GM21576 (cell line): ENCODE results near the gene ZG16.
A peak's percentile ranks its signal among the peaks of the same experiment; 100 is the strongest.
"Not testable (repeated sequence)": the region's sequence is repeated elsewhere in the genome, so short reads cannot be mapped to it uniquely, and the experiment has no call there.

Source experiments
- ATAC-seq: cut with Tn5 transposase; IDR thresholded peaks from one replicate; pipeline ENCODE4 v1.9.1; 2021; ENCODE audit warnings: mild to moderate bottlenecking, moderate library complexity; ENCODE audit not compliant: unreplicated experiment

ZG16 gene

DNA sequence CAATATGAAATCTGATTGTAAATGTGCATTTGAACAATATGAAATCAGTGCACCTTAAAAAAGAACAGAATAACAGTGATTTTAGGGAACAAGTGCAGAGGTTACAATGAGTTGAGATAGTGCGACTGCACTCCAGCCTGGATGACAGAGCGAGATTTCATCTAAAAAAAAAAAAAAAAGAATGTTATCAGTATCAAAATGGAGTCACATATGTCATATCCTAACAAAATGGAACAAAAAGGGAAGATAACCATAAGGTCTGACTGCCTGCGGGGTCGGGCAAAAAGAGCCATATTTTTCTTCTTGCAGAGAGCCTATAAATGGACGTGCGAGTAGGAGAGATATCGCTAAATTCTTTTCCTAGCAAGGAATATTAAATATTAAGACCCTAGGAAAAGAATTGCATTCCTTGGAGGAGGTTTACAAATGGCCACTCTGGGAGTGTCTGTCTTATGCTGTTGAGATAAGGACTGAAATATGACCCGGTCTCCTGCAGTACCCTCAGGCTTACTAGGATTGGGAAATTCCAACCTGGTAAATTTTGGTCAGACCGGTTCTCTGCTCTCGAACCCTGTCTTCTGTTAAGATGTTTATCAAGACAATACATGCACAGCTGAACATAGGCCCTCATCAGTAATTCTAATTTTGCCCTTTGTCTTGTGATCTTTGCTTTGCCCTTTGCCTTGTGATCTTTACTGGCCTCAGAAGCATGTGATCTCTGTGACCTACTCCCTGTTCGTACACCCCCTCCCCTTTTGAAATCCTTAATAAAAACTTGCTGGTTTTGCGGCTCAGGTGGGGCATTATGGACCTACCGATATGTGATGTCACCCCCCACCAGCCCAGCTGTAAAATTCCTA, 5.3 kb downstream of the ZG16 start:
- not testable (repeated sequence) for ATAC-seq

DNA sequence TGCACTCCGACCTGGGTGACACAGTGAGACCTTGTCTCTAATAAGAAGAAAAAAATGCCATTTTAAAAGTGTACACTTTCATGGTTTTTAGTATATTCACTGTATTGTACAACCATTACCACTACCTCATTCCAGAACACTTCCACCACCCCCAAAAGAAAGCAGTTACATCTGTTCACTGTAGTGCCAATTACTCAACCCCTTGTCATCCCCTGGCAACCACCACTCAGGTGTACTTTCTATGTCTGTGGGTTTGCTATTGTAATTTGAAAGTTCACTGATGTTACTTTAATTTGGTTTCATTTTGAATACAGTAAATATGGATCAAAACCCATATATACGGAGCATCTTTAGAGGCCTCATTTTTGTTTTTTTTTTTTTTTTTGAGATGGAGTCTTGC, 6.1 kb downstream of the ZG16 start:
- no peak for ATAC-seq

- ATAC-seq, result no peak
These were observed 6.9 kb downstream of the ZG16 start for GRCh38 chr16:29784901-29785500.

- not testable (repeated sequence) for ATAC-seq
These were observed 9.1 kb downstream of the ZG16 start for GRCh38 chr16:29787155-29787554.

DNA sequence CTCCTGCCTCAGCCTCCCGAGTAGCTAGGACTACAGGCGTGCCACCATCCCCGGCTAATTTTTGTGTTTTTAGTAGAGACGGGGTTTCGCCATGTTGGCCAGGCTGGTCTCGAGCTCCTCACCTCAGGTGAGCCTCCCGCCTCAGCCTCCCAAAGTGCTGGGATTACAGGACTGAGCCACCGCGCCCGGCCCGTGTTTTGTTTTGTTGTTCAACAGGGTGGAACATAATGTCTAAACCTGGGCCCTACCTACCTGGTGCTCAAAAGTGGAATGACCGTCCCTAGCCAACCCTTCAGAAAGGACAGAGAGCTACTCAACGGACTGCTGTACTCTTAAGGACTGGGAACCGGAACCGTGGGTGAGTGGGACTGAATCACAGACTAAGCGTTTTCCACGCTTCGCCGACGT, 11.7 kb downstream of the ZG16 start:
- ATAC-seq, result no peak

DNA sequence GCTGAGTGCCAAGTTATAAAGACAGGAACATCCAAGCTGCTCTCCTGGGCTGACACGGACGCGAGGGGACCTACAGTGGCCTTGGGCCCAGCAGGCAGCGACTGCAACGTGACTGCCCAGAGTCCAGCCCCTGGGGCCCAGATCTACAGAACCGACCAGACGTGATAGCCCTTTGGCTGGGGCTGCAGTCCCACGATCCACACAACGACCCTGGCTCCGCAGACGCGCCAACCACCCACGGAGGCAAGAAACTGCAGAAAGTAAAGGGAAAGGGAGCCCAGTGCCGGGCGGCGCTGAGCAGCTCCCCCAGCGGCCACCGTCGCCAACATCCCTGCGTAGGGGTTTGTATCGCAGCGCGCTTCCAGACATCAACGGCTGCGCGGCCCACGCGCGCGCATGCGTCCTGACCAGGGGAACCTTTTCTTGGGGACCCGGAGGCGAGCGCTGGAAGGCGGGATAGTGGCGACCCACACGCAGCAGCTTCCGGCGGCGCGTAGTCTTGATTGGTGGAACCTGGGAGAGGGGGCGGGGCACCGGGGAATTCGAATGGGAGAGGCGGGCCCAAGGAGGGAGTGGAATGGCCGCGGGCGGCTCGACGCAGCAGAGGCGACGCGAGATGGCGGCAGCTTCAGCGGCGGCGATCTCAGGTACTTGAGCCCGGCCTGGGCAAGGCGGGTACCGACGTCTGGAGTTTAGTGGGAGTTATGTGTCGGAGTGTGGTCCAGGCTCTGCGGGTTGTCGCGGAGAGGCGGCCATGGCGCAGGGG, 12.3 kb downstream of the ZG16 start, which contains the start of gene KIF22:
TSS of gene KIF22 (plus strand) at position 569 of the 766 bp plus-strand sequence. CDS start at position 578, 9 bp downstream.
- peak; percentile 87 for ATAC-seq

GRCh38 chr16:29790949-29791844, 13.1 kb downstream of the ZG16 start:
- ATAC-seq, result no peak

- ATAC-seq, result no peak
These were observed 14.1 kb downstream of the ZG16 start for GRCh38 chr16:29791845-29792807.

DNA sequence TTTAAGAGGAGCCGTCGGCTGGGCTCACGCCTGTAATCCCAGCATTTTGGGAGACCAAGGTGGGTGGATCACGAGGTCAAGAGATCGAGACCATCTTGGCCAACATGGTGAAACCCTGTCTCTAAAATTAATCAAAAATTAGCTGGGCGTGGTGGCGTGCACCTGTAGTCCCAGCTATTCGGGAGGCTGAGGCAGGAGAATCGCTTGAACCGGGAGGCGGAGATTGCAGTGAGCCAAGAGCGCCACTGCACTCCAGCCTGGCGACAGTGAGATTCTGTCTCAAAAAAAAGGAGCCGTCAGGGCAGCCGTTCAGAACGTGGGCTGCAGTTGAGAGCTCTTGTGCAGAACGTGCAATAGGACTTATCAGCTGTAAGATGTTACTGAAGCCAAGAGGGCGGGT, 15.1 kb downstream of the ZG16 start:
- not testable (repeated sequence) for ATAC-seq

- no peak for ATAC-seq
These were observed 16.2 kb downstream of the ZG16 start for GRCh38 chr16:29794231-29794710.

DNA sequence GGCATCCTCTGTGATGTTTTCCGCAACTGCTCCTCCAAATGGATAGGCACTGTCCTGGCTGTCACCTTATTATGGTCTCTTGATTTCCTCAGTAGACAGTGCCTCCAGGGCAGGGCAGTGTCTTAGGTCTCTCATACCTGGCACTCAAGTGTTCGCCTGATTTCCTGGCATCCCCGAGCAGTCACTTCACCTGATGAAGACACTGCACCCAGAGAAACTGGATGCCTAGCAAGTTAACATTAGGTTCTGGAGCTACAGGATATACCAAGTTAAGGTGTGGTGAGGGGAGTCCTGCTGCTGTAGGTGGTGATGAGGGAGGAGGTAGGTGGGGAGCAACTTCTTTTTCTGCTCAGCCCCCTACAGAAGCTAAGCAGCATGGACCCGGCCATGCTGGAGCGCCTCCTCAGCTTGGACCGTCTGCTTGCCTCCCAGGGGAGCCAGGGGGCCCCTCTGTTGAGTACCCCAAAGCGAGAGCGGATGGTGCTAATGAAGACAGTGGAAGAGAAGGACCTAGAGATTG, 24.4 kb downstream of the ZG16 start:
- no peak for ATAC-seq

- ATAC-seq, result no peak
These were observed 26.0 kb downstream of the ZG16 start for GRCh38 chr16:29804020-29804419.

GRCh38 chr16:29804455-29805231, 26.6 kb downstream of the ZG16 start:
- no peak for ATAC-seq

DNA sequence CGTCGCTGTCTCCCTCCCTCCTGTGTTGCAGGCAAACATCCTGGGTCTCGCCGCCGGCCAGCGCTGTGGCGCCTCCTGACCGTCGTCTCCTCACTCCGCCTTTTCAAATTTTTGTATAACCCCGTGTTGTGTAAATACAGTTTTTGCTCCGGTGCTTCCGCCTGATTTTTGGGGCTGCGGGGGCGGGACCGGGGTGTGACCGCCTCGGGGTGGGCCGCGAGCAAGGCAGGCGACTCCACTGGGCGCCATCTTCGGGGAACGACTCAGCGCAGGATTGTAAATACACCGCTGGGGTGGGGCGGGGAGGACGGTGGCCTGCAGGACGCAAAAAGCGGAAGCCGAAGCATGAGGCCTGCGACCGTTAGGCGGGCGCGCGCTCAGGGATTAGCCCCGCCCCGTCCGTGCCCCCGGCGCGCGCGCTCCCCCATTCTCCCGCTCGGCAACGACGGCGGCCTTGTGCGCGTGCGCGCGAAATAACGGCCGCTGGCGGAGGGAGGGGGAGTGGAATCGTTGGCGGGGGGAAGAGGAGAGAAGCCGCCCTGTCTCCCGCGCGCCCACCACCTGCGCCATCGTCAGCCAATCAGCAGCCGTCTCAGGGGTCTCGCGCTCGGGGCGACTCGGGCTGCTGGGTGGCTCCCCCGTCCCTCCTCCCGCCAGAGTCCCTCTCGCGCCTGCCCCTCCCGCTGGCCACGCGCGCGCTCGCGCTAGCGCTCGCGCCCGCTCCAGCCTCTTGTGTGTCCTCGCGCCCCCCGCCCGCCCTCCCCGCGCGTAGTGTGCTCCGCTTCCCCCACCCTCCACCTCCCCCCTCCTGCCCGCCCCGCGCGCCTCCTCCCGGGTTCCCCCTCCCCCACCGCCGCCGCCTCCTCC, 27.4 kb downstream of the ZG16 start:
- peak; percentile 45 for ATAC-seq

- no peak for ATAC-seq
These were observed 28.1 kb downstream of the ZG16 start, which contains the start of gene MAZ for GRCh38 chr16:29806099-29806579. Gene MAZ (plus strand): TSS chr16:29806529. CDS start chr16:29806702, 173 bp downstream.

- no peak for ATAC-seq
These were observed 28.8 kb downstream of the ZG16 start for GRCh38 chr16:29806641-29807425.
